Right forelimb (tissue), 1 donor: ENCODE data around the gene TRIM31.
A peak's percentile ranks its signal among the peaks of the same experiment; 100 is the strongest.

Experiments used
- DNase-seq: peaks from one replicate; pipeline ENCODE4 v3.0.0-alpha.2; 2018

TRIM31 gene

DNA sequence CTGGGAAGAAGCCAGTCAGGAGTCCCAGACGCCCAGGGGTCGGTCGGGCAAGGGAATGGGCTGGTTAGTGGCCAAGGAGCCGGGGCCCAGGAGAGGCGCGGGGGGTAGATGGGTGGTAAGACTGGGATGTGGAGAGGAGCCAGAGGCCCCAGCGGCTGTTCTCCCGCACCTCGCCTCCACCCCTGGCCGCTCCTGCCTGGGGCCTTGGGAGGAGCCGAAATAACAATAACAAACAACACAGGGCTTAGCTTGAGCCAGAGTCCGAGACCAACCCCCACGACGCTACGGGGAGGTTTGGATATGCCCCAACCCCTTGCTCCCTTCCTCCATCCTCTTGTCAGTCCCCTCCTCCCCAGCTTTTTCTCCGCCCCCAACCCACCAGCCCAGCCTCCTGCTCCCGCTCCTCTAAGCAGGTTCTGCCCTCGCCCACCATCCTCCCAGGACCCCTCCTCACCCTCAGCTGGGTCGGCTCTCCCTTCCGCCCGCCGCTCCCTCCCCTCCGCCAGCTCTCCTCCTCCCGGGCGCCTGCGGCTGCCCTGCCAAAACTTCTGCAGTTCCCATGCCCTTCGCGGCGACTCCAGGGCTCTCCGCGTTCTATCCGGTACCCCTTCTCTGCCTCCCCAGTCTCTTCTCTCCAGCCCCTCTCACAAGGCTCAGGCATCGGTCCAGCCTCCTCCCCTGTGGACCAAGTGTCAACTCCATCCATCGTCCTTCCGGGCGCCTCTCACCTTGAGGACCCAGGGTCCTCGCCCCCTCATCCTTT is 38.4 kb downstream of the TRIM31 start:
- no peak for DNase-seq

DNA sequence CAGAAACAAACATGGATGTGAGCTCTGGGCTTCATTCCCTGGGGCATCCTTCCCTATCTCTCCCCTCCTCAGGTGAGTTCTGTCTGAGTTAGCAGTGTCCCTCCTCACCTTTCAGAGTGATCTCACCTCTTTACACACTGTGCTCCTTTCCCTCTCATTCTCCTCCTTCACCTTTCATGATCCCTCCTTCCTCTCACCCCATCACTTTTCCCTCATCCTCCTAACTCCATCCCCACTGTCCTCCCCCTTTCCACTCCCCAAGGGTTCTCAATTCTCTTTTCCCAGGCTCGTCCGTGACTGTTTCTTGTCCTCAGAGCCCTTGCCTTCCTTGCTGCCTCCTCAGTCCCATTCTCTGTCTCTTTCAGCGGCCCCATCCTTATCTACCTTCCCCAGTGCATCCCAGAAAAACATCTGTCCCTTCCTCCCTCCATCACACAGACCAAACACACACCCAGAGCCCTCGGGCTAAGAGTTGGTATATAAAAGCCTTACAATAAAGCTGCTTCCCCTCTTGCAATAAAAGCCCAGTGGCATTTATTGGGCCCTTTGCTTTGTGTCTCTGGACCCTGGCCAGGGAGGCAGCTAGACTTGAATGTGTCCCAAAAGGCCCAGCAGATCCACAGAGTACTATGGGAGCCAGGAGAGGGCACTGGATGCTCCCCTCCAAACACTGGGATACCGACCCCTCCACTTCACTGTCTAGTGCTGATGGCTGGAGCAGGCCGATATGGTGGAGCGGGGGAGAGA is 39.2 kb downstream of the TRIM31 start:
- DNase-seq = no peak

DNA sequence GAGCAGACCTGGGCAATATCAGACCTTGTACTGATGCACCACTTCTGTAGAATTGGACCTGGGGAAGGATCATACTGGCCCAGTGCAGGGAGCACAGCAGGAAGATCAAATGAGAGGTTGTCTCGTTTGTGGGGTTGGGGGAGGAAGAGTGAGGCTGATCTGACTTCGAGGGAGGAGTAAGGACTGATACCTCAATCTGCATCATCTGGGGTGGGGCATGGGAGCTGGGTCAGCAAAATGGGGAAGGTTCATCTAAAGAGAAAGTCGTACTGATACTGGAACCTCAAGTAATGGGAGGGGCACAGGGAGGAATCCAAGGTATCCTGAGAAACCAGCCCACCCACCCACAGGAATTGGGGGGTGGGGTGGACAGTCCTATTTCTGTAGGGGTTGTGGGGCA is 41.0 kb downstream of the TRIM31 start:
- DNase-seq = no peak

DNA sequence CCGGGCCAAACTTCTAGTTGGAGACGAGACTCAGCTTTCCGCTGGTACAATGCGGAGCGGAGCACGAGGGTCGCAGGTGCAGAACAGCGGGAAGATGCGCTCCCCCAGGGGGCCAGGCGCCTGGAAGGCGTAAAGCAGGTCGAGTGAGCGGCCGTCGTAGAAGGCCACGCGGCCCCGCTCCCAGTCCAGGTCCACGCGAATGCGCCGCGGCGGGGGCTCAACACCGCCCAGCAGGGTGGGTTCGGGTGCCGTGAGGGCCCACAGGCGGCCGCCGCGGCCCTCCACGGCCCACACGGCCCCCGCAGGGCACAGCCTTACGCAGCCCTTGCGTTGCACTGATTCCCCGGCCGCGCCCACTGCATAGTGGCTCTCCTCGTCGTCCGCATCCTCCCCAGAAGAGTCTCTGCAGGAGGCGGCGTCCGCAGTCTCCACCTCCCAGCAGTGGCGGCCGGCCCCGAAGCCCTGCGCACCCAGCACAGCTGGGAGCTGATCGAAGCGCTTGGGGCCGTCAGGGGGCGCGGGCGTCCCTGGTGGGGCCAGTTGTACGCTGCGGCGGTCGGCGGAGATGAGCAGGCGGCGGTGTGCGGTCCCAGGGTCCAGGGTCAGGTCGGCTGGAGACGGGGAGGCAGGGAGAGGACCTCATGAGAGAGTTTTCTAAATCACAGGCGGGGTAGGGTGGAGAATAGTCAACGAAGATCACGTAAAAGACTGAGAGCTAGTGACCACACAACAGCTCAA is 41.6 kb downstream of the TRIM31 start:
- DNase-seq = no peak

DNA sequence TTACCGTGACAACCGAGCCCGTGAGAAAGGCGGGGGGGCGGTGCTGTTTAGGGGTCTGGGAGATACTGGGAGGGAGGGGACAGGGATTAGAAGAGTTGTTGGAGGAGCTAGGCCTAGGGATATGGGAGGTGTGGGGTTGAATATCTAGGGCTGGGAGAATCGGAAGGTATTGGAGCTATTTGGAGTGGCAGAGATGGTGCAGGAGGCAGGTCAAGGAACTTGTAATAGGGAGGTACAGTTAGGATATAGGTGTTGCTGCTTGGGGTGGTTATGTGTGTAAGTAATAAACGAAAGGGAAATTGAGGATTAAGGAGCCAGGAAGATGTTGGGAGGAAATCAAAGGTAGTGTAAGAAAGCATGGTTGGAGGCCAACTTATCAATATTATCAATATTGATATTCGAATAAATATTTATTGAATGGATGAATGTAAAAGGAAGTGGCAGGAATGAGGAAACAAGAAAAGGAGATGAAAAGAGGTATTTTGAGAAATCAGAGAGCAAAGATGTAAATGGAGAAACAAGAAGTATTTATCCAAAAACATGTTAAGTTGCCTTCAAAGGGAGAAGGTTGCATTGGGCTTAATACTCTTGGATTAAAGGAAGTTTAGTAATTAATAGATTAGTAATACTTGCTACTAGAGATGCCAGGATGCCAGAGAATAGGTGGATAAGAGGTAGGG is 45.3 kb downstream of the TRIM31 start:
- DNase-seq = no peak

DNA sequence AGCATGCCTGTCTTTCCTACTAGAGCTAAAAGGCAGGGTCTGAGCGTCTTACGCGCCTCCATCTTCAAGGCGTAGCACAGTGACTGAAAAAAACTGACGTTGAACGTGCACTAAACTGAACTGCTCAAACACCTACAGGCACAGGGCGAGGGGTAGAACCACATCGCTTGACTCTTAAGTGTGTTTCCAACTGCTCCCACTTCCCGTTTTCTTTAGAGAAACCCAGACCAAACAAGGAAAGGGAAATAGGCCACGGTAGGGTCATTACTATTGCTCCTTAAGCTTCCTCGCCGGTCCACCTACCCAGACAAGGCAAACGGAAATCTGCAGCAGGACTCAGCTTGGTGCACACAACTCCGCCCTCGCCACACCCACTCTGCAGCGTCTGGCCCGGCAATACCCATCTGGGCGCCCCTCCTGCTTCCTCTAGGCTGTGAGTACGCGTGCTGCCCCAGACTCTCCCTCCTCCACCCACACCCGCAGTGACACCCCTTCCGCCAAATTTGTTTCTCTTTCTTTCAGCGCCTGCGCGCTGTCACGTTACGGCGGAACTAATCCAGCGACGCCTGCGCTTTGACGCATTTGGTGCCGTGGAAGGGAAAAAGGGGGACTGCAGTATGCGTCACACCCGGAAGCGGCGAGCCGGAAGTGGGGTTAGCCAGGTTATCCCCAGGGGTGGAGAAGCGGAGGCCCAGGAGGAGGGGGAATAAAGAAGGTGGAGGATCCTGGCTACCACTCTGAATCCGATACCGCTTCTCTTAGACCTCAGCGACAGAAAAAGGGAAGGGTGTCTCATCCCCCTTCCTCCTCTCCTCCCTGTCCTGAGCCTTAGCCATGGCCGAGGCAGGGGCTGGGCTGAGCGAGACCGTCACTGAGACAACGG is 46.1 kb downstream of the TRIM31 start, which contains the start of gene PPP1R11:
PPP1R11 (plus strand) TSS at position 622 of the 883 bp plus-strand sequence; CDS start at position 835, 213 bp downstream.
- peak; percentile 98 for DNase-seq

DNA sequence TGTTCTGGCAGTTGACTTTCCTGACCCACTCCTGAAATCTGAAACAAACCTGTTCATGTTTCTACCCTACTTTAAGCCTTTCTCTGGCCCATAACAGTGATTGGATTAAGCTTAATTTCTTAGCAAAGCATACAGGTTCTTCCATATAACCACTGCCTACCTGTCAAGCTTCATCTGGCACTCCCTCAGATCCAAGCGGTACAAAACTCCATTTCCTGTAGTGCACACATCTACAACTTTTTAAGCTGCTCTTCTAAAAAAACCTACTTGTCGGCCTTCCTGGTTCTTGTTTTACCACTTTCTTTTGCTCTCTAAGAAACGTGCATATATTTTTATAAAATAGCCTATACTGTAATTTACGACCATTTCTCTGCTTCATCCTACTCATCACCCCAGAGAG is 46.8 kb downstream of the TRIM31 start:
- DNase-seq = no peak

DNA sequence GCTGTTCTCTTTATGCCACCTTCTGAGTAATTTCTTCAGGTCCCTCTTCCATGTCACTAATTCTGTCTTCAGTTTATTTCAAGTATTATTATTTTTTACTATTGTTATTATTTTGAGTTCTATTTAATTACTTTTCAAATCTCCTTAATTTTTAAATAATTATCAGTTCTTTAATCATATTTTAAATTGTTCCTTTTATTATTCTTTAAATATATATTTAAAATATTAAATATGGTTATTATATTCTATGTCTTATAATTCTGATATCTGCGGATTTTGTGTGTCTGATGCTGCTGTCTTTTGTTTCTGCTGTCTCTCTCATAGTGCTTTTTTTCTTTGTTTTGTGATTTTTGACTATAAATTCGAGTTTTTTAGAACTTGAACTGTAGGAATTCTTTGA is 49.6 kb downstream of the TRIM31 start:
- DNase-seq = no peak

DNA sequence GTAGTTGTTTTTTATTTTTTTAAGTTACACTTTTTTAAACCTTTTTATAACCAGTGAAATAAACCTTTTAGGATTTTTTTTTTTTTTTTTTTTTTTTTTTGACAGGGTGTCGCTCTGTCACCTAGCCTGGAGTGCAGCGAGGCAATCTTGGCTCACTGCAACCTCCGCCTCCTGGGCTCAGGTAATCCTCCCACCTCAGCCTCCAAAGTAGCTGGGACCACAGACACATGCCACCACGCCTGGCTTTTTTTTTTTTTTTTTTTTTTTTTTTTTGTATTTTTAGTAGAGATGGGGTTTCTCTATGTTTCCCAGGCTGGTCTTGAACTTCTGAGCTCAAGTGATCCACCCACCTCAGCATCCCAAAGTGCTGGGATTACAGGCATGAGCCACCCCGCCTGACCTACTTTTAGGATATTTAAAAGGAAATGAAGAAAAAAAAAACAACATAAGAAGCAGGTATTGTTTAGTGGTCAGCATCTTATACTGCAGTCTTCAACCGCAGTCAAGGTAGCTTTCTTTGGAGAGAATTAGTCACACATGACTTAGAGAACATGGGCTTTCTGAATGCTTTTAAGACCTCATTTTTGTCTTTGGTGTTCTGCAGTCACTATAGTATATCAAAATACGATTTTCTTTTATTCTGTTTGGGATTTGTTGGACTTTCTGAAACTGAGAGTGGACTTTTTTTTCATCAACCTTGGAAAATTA is 50.3 kb downstream of the TRIM31 start:
- DNase-seq = no peak

DNA sequence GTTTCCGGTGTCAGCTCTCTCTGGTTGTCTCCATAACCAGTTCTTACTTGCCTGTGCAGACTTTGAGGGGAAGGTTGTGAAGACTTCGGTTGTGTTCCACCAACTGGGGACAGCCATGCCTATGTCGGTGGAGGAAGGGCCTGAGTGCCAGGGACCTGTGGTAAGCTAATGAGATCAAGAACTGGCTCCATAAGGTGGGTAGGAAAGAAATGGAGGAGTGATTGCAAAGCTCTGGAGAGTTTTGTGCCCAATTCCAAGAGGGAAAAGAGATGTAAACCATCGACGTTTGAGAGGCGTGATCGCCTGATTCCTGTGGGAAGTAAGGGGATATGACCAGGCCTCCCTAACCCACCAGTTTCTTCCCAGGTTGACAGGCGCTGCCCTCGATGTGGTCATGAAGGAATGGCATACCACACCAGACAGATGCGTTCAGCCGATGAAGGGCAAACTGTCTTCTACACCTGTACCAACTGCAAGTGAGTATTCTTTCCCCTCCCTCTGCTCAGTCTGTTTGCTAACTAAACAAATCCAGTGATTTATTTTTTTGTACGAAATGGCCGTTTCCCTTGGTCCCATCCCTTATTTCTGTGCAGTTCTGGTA is 50.9 kb downstream of the TRIM31 start:
- no peak for DNase-seq

DNA sequence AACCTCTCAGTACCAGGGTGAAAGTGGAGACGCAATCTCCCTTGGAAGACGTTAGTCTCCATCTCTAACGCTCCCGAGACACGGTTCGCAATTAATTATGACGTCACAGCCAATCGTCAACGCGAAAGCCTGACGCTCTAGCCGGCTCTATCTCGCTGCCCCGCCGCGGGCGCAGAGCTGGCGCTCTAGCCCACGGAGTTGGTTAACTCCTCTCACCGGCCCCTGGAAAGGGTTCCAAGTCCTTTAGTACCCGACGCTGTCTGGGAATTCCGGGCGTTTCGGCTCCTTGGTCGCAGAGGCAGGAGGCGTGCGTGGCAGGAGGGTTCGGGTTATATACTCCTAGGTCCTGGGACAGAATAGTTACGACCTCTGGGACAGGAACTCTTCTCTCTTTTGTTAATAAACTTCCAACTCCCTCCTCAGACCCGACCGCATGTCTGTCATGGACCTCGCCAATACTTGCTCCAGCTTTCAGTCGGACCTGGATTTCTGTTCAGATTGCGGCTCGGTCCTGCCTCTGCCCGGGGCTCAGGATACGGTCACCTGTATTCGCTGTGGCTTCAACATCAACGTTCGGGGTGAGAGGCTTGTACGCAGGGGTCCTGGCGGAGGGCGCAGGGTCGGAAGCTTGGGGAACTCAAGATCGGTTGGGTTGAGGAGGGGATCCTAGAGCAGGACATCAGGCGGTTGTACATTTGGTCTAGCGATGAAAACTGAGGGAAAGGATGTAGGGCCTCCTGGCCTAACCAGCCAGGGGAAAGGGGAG is 51.6 kb downstream of the TRIM31 start, which contains the start of gene POLR1H:
POLR1H (plus strand) TSS at position 174 of the 766 bp plus-strand sequence; CDS start at position 434, 260 bp downstream.
- peak; percentile 93 for DNase-seq

DNA sequence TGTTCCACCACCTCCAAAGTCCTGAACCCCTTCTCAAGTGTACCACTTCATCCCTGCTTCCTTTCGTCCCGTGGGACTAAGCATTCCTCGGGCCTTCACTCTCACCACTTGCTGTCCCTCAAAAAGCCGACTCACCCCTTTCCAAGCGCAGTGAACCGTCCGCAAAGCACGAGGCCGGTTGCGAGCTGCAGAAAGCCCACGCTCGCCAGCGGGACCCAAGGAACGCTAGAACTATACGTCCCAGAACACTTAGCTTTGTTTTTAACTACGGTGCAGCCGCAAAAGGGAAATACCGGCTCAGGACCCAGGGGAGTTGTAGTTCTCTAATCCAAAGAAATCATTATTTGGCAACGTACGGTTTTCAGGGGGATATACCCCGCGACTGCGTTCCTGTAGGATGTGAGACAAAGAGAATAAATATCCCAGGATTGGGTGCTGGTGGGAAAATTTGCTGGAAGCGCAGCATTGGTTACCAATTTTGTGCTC is 52.2 kb downstream of the TRIM31 start:
- peak; percentile 62 for DNase-seq

DNA sequence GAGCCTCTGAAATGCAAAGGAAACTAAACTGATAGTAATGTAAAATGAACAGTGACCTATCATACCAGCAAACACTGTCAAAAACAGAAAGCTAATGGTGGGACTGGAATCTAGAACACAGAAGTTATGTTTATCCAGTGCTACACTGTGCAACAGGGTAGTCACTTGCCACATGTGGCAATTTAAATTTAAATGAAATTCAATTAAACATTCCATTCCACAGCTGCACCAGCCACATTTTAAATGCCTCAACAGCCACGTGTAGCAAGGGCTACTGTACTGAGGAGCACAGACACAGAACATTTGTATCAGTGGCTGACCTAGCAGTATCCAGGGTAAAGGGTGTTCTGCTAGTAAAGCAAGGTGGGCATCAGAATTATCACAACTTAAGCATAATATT is 57.4 kb downstream of the TRIM31 start:
- no peak for DNase-seq

DNA sequence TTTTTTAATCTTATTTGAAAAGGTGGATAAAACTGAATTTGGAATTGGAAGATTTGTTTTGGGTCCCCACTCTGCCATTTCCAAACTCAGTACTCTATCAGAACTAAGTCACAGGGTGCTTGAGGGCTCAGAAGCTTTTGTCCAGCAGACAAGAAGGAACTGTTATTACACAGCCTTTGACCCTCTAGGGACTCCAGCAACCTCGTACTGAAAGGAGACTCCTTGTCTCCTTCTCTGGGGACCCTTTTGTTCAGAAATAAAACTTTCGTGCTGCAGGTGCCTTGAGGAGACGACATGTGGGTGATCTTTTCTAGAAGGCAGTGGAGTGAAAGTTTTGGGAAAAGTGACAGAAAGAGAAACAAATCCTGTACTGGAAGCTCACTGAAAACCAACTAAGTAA is 59.2 kb downstream of the TRIM31 start:
- DNase-seq = no peak
